SK-N-SH treated with all-trans-retinoic acid at 6 μM for 48 hours (cell line): Measurements from ENCODE around the gene USP12.
"Not testable (repeated sequence)": the region's sequence is repeated elsewhere in the genome, so short reads cannot be mapped to it uniquely, and the experiment has no call there.

Experiments used
- ATAC-seq: fragments of 200-7000 bp; cut with Tn5 transposase; 3 replicates; pipeline ENCODE4 v1.9.1; 2020; ENCODE audit warnings: mild to moderate bottlenecking, moderate library complexity
- ARNTL ChIP-seq: fragments of 450-650 bp; formaldehyde crosslinking; IDR thresholded peaks from 2 replicates; pipeline ENCODE4 v1.5.0; 2020; ENCODE audit warnings: low read depth, mild to moderate bottlenecking, moderate library complexity, borderline replicate concordance
- BACH2 ChIP-seq: fragments of 250-450 bp; sonication (Bioruptor Pico); IDR thresholded peaks from 2 replicates; pipeline ENCODE4 v1.9.0; 2021; ENCODE audit warnings: mild to moderate bottlenecking, borderline replicate concordance
- CREB5 ChIP-seq: fragments of 250-450 bp; sonication (Bioruptor Pico); IDR thresholded peaks from 2 replicates; pipeline ENCODE4 v1.5.1; 2020; ENCODE audit warnings: low read depth, mild to moderate bottlenecking, moderate library complexity
- CSDC2 ChIP-seq: fragments of 250-450 bp; sonication (Bioruptor Pico); IDR thresholded peaks from 2 replicates; pipeline ENCODE4 v1.5.0; 2020; ENCODE audit warnings: mild to moderate bottlenecking, moderate library complexity
- CSRNP3 ChIP-seq: fragments of 250-450 bp; sonication (Bioruptor Pico); IDR thresholded peaks from 2 replicates; pipeline ENCODE4 v1.5.1; 2021; ENCODE audit warnings: mild to moderate bottlenecking, moderate library complexity
- ESRRG ChIP-seq: fragments of 250-450 bp; sonication (Bioruptor Pico); IDR thresholded peaks from 2 replicates; pipeline ENCODE4 v1.6.1; 2021; ENCODE audit warnings: mild to moderate bottlenecking
- GLIS3 ChIP-seq: fragments of 250-450 bp; sonication (Bioruptor Pico); IDR thresholded peaks from 2 replicates; pipeline ENCODE4 v1.5.0; 2020; ENCODE audit warnings: mild to moderate bottlenecking, moderate library complexity
- ISL1 ChIP-seq: fragments of 250-450 bp; sonication (Bioruptor Pico); IDR thresholded peaks from 2 replicates; pipeline ENCODE4 v2.1.2; 2022; ENCODE audit warnings: mild to moderate bottlenecking, moderate library complexity
- OSR1 ChIP-seq: fragments of 250-450 bp; sonication (Bioruptor Pico); IDR thresholded peaks from 2 replicates; pipeline ENCODE4 v1.8.0; 2022; ENCODE audit warnings: moderate library complexity, mild to moderate bottlenecking, inconsistent platforms
- PATZ1 ChIP-seq: fragments of 250-450 bp; sonication (Bioruptor Pico); IDR thresholded peaks from 2 replicates; pipeline ENCODE4 v1.8.0; 2020; ENCODE audit warnings: mild to moderate bottlenecking, moderate library complexity, borderline replicate concordance
- POU6F1 ChIP-seq: fragments of 250-450 bp; sonication (Bioruptor Pico); IDR thresholded peaks from 2 replicates; pipeline ENCODE4 v1.8.0; 2021; ENCODE audit warnings: low read depth, mild to moderate bottlenecking, moderate library complexity, borderline replicate concordance
- RARB ChIP-seq: fragments of 250-450 bp; sonication (Bioruptor Pico); IDR thresholded peaks from 2 replicates; pipeline ENCODE4 v1.8.0; 2021; ENCODE audit warnings: mild to moderate bottlenecking, moderate library complexity
- TCF4 ChIP-seq: fragments of 250-450 bp; sonication (Bioruptor Pico); IDR thresholded peaks from 2 replicates; pipeline ENCODE4 v1.8.0; 2021; ENCODE audit warnings: mild to moderate bottlenecking, moderate library complexity, borderline replicate concordance
- TOX ChIP-seq: fragments of 250-450 bp; sonication (Bioruptor Pico); IDR thresholded peaks from 2 replicates; pipeline ENCODE4 v1.8.0; 2021; ENCODE audit warnings: mild to moderate bottlenecking, moderate library complexity, borderline replicate concordance
- TSHZ2 ChIP-seq: fragments of 250-450 bp; sonication (Bioruptor Pico); IDR thresholded peaks from 2 replicates; pipeline ENCODE4 v1.5.0; 2020; ENCODE audit warnings: mild to moderate bottlenecking, moderate library complexity
- ZC3H10 ChIP-seq: fragments of 250-450 bp; sonication (Bioruptor Pico); IDR thresholded peaks from 2 replicates; pipeline ENCODE4 v1.5.1; 2021; ENCODE audit warnings: mild to moderate bottlenecking, moderate library complexity
- ZFP3 ChIP-seq: fragments of 250-450 bp; sonication (Bioruptor Pico); IDR thresholded peaks from 2 replicates; pipeline ENCODE4 v1.5.0; 2020; ENCODE audit warnings: mild to moderate bottlenecking, moderate library complexity
- ZFP30 ChIP-seq: fragments of 450-650 bp; formaldehyde crosslinking; IDR thresholded peaks from 2 replicates; pipeline ENCODE4 v1.5.0; 2022; ENCODE audit warnings: mild to moderate bottlenecking, moderate library complexity
- ZNF565 ChIP-seq: fragments of 450-650 bp; formaldehyde crosslinking; conservative IDR thresholded peaks from 2 replicates; pipeline ENCODE4 v1.5.0; 2020; ENCODE audit warnings: low read depth, mild to moderate bottlenecking, moderate library complexity
- ZNF70 ChIP-seq: fragments of 450-650 bp; formaldehyde crosslinking; IDR thresholded peaks from 2 replicates; pipeline ENCODE4 v1.5.0; 2020; ENCODE audit warnings: mild to moderate bottlenecking, moderate library complexity

Gene USP12

GRCh38 chr13:27141746-27142145, 29.9 kb downstream of the USP12 start (continued):
- TF ChIP-seq POU6F1 (CRISPR knock-in tag) (no peak), GLIS3 (CRISPR knock-in tag) (no peak), ZNF565 (CRISPR knock-in tag) (no peak), BACH2 (CRISPR knock-in tag) (no peak)
- TF ChIP-seq, all 23 proteins: peak for 0

- not testable (repeated sequence) for ATAC-seq
These were observed 30.5 kb downstream of the USP12 start for GRCh38 chr13:27141159-27141558.

GRCh38 chr13:27140060-27140459, 31.6 kb downstream of the USP12 start:
- no peak for ATAC-seq
- TF ChIP-seq RARB (CRISPR knock-in tag) = no peak
- TF ChIP-seq ARNTL (CRISPR knock-in tag) = no peak
- no peak for TF ChIP-seq TCF4
- TF ChIP-seq TSHZ2 (CRISPR knock-in tag) = no peak
- no peak for TF ChIP-seq CSDC2 (CRISPR knock-in tag)

- no peak for TF ChIP-seq BACH2 (CRISPR knock-in tag)
- no peak for TF ChIP-seq ESRRG (CRISPR knock-in tag)
- TF ChIP-seq TOX (CRISPR knock-in tag) = no peak
- no peak for TF ChIP-seq POU6F1 (CRISPR knock-in tag)
- TF ChIP-seq ZC3H10 (CRISPR knock-in tag) = no peak
- TF ChIP-seq CSRNP3 = no peak
- no peak for TF ChIP-seq ZNF565 (CRISPR knock-in tag)
- no peak for TF ChIP-seq ZFP30 (CRISPR knock-in tag)
- TF ChIP-seq PATZ1 = no peak
- TF ChIP-seq RARB (CRISPR knock-in tag) = no peak
- TF ChIP-seq, all 23 proteins: peak for 0
- ATAC-seq = no peak
These were observed 32.0 kb downstream of the USP12 start for GRCh38 chr13:27139565-27139964.

GRCh38 chr13:27138457-27139093, 33.0 kb downstream of the USP12 start:
- no peak for ATAC-seq
- TF ChIP-seq GLIS3 (CRISPR knock-in tag) (no peak), ESRRG (CRISPR knock-in tag) (no peak), OSR1 (CRISPR knock-in tag) (no peak), TOX (CRISPR knock-in tag) (no peak), ISL1 (CRISPR knock-in tag) (no peak), CREB5 (CRISPR knock-in tag) (no peak), ZFP3 (CRISPR knock-in tag) (no peak), ARNTL (CRISPR knock-in tag) (no peak), POU6F1 (CRISPR knock-in tag) (no peak), ZNF70 (CRISPR knock-in tag) (no peak), CSDC2 (CRISPR knock-in tag) (no peak)
